DOHH2 (cell line): ENCODE data around the gene GARNL3.

Experiments used
- H3F3A ChIP-seq: fragments of 200-600 bp; sonication (generic), shearing (Covaris generic); 2 replicates; pipeline ENCODE4 v1.6.0; 2016; ENCODE audit warnings: antibody characterized with exemption, mild to moderate bottlenecking; ENCODE audit not compliant: control insufficient read depth, insufficient read depth
- H3K27ac ChIP-seq: fragments of 200-600 bp; sonication (generic); 2 replicates; pipeline ENCODE4 v1.5.1; 2014; ENCODE audit warnings: low read depth, mild to moderate bottlenecking, low read length, moderate library complexity
- H3K27me3 ChIP-seq: fragments of 200-600 bp; sonication (generic); 2 replicates; pipeline ENCODE4 v1.6.1; 2014; ENCODE audit warnings: mild to moderate bottlenecking, low read length, mixed read lengths; ENCODE audit not compliant: control insufficient read depth
- H3K36me3 ChIP-seq: fragments of 200-600 bp; sonication (generic); 2 replicates; pipeline ENCODE4 v1.6.1; 2014; ENCODE audit warnings: mild to moderate bottlenecking, low read length, moderate library complexity, mixed read lengths; ENCODE audit not compliant: control insufficient read depth
- H3K4me1 ChIP-seq: fragments of 200-600 bp; sonication (generic); 2 replicates; pipeline ENCODE4 v1.6.1; 2014; ENCODE audit warnings: mild to moderate bottlenecking, low read length, mixed read lengths; ENCODE audit not compliant: control insufficient read depth
- H3K4me2 ChIP-seq: fragments of 200-600 bp; sonication (generic); 2 replicates; pipeline ENCODE4 v1.6.0; 2014; ENCODE audit warnings: mild to moderate bottlenecking, low read length, moderate library complexity
- H3K4me3 ChIP-seq: fragments of 200-600 bp; sonication (generic); 2 replicates; pipeline ENCODE4 v1.5.1; 2014; ENCODE audit warnings: mild to moderate bottlenecking, low read length, mixed read lengths
- H3K79me2 ChIP-seq: fragments of 200-600 bp; sonication (generic); 2 replicates; pipeline ENCODE4 v1.6.1; 2014; ENCODE audit warnings: mild to moderate bottlenecking, low read length, mixed read lengths; ENCODE audit not compliant: control insufficient read depth
- H3K9me2 ChIP-seq: fragments of 200-600 bp; sonication (generic); replicated peaks from 2 replicates; pipeline ENCODE4 v1.6.1; 2014; ENCODE audit warnings: mild to moderate bottlenecking, low read length, mixed read lengths; ENCODE audit not compliant: control insufficient read depth
- H3K9me3 ChIP-seq: fragments of 200-600 bp; sonication (generic); 2 replicates; pipeline ENCODE4 v1.6.1; 2014; ENCODE audit warnings: antibody characterized with exemption, low read length, mixed read lengths; ENCODE audit not compliant: control insufficient read depth, insufficient read depth
- H4K20me1 ChIP-seq: fragments of 200-600 bp; sonication (generic); 2 replicates; pipeline ENCODE4 v1.6.0; 2014; ENCODE audit warnings: low read depth, mild to moderate bottlenecking, antibody characterized with exemption, low read length, moderate library complexity; ENCODE audit not compliant: control insufficient read depth, insufficient read depth
- CTCF ChIP-seq: fragments of 200-600 bp; sonication (generic); IDR thresholded peaks from one replicate; pipeline ENCODE4 v1.5.1; 2014; ENCODE audit warnings: antibody characterized with exemption, mild to moderate bottlenecking, low read depth, low read length; ENCODE audit not compliant: poor library complexity, severe bottlenecking
- EZH2phosphoT487 ChIP-seq: fragments of 200-600 bp; sonication (generic); IDR thresholded peaks from 2 replicates; pipeline ENCODE4 v1.6.1; 2017; ENCODE audit warnings: borderline replicate concordance, mild to moderate bottlenecking, antibody characterized with exemption, low read length, moderate library complexity, mixed read lengths

GARNL3 gene

GRCh38 chr9:127311239-127311741, 46.7 kb downstream of the GARNL3 start:
- Histone ChIP-seq H3K4me1 (no peaks in the 10 kb centered on the region), H3K4me3 (no peak overlapping the region), H3K79me2 (no peaks in the 10 kb centered on the region), H3K36me3 (no peaks in the 10 kb centered on the region), H3F3A (no peaks in the 10 kb centered on the region), H3K27ac (no peak overlapping the region), H3K4me2 (no peak overlapping the region), H3K9me3 (no peaks in the 10 kb centered on the region), H3K27me3 (no peaks in the 10 kb centered on the region; the same call in 1 of the 2 replicates), H4K20me1 (no peaks in the 10 kb centered on the region), H3K9me2 (no peaks in the 10 kb centered on the region)
- TF ChIP-seq CTCF (peak; percentile 37), EZH2phosphoT487 (no peak)

GRCh38 chr9:127313042-127313560, 48.5 kb downstream of the GARNL3 start:
- TF ChIP-seq EZH2phosphoT487 (no peak), CTCF (no peak)
- Histone ChIP-seq H4K20me1 (no peaks in the 10 kb centered on the region), H3K27ac (no peak overlapping the region), H3K27me3 (no peaks in the 10 kb centered on the region; the same call in 1 of the 2 replicates), H3K79me2 (no peaks in the 10 kb centered on the region), H3K9me2 (no peaks in the 10 kb centered on the region), H3F3A (no peaks in the 10 kb centered on the region), H3K36me3 (no peaks in the 10 kb centered on the region), H3K4me1 (no peaks in the 10 kb centered on the region), H3K9me3 (no peaks in the 10 kb centered on the region), H3K4me2 (no peak overlapping the region), H3K4me3 (no peak overlapping the region)

- TF ChIP-seq CTCF, result no peak
- no peak for TF ChIP-seq EZH2phosphoT487
- no peak overlapping the region for H3K4me3 ChIP-seq
- no peak overlapping the region for H3K4me2 ChIP-seq
- peaks cover 4% of the 10 kb centered on the region; the same call in 1 of the 2 replicates for H3K4me1 ChIP-seq
- H3K9me2 ChIP-seq, result no peaks in the 10 kb centered on the region
- no peak overlapping the region for H3K27ac ChIP-seq
- H3K36me3 ChIP-seq, result no peaks in the 10 kb centered on the region
- H4K20me1 ChIP-seq, result no peaks in the 10 kb centered on the region
- H3K79me2 ChIP-seq, result no peaks in the 10 kb centered on the region
- no peaks in the 10 kb centered on the region; the same call in 1 of the 2 replicates for H3K9me3 ChIP-seq
- H3F3A ChIP-seq, result 0 out of 2 replicates have a peak, but pooled peaks cover 3% of the 10 kb centered on the region
- no peaks in the 10 kb centered on the region; the same call in 1 of the 2 replicates for H3K27me3 ChIP-seq
Measured at GRCh38 chr9:127314911-127315310, 50.3 kb downstream of the GARNL3 start.
